ENCODE results near the gene DACT2. TPM values are rescaled to one million over a fixed set of nuclear protein-coding genes. Genes with fewer than 3 reads are reported as not detected.

DACT2 gene, protein sequence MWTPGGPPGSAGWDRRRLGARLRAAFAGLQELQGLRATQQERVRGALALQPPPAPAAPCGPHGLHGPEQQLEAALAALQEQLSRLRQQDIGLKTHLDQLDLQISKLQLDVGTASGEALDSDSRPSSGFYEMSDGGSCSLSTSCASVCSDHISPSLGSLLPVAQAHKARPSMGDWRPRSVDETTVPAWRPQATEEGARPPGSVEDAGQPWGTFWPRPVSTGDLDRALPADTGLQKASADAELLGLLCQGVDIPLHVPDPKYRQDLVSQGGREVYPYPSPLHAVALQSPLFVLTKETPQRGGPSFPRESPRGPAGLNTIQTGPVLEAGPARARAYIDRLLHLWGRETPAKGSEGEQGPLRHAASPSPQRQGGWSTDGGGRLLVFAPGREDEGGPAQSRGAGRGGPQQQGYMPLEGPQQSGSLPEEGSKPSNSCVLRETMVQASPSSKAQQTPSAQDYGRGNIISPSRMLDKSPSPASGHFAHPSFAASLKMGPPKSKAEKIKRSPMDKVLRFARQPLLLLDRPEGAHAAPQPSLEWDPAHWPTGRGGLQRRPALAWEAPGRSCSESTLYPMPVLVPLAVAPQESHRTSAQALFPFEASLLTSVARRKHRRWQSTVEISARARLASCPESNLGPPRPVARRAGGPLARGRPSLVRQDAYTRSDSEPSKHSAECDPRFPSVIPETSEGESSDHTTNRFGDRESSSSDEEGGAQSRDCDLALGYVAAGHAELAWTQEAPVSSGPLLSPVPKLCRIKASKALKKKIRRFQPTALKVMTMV
- total RNA-seq, result 3.3 and 5.5 TPM in 2 replicates

DNA sequence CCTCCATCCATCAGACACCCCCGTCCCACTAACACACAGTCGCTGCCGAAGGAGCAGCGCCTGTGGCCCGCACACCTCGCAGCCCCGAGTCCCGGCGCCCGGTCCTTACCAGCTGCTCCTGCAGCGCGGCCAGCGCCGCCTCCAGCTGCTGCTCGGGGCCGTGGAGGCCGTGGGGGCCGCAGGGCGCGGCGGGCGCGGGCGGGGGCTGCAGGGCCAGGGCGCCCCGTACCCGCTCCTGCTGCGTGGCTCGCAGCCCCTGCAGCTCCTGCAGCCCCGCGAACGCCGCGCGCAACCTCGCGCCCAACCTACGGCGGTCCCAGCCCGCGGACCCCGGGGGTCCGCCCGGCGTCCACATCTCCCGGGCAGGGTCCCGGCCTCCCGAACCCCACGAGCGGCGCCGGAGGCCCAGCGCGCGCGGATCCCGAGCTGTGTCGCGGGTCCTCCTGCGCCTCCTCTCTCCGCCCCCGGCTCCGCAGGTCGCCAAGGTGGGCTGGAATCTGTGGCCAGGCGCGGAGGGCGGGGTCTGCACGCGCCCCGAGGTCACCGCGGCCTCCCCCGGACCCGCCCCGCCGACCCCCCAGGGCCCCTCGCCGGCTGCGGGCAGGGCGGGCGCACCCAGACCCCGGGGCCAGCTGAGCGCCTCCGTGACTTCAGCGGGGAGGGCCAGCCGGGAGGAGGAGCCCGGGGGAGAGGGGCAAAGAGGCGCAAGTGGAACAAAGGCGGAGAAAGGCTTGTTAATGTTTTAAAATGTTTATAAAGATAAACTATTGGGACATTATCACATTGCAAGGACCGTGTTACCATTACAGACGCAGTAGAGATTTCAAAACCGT, at the start of gene DACT2:
DACT2 (minus strand) TSS at position 499 of the 833 bp plus-strand sequence; CDS start at position 355, 144 bp downstream.

Other genes starting within 250 kb of the DACT2 start
- gene FRMD1, start 240.6 kb downstream of the DACT2 start, total RNA-seq, result not detected in 2 replicates
- gene SMOC2, start 121.4 kb upstream of the DACT2 start, total RNA-seq, result 120 and 164 TPM in 2 replicates

All from articular chondrocyte of knee joint (primary cell).